ENCODE results near the gene SGMS1.

SGMS1 gene

GRCh38 chr10:50635286-50635685 lies 11.5 kb upstream of the SGMS1 start:
- peak; percentile 88 for DNase-seq

- no peak for DNase-seq
Measured at GRCh38 chr10:50634479-50634878, 10.7 kb upstream of the SGMS1 start.

GRCh38 chr10:50631052-50631451 lies 7.3 kb upstream of the SGMS1 start:
- DNase-seq, result no peak

GRCh38 chr10:50629495-50630122 lies 5.9 kb upstream of the SGMS1 start:
- DNase-seq, result no peak

- no peak for DNase-seq
Measured at GRCh38 chr10:50627896-50628295, 4.1 kb upstream of the SGMS1 start.

- DNase-seq, result no peak
Measured at GRCh38 chr10:50627443-50627842, 3.7 kb upstream of the SGMS1 start.

- peak; percentile 3 for DNase-seq
Measured at GRCh38 chr10:50625649-50626132, 1.9 kb upstream of the SGMS1 start.

GRCh38 chr10:50624866-50625501 lies 1.2 kb upstream of the SGMS1 start:
- DNase-seq, result peak; percentile 65

GRCh38 chr10:50624413-50624865 lies 683 bp upstream of the SGMS1 start:
- peak; percentile 95 for DNase-seq

GRCh38 chr10:50622706-50623662 lies 772 bp downstream of the SGMS1 start:
- DNase-seq, result peak; percentile 27

GRCh38 chr10:50621968-50622705 lies 1.6 kb downstream of the SGMS1 start:
- peak; percentile 95 for DNase-seq

GRCh38 chr10:50620899-50621298 lies 2.9 kb downstream of the SGMS1 start:
- no peak for DNase-seq

GRCh38 chr10:50619882-50620281 lies 3.9 kb downstream of the SGMS1 start:
- DNase-seq, result no peak

GRCh38 chr10:50619166-50619565 lies 4.6 kb downstream of the SGMS1 start:
- no peak for DNase-seq

GRCh38 chr10:50618624-50619023 lies 5.1 kb downstream of the SGMS1 start:
- no peak for DNase-seq

- no peak for DNase-seq
Measured at GRCh38 chr10:50615658-50616057, 8.1 kb downstream of the SGMS1 start.

GRCh38 chr10:50614444-50615137 lies 9.2 kb downstream of the SGMS1 start:
- DNase-seq, result no peak

GRCh38 chr10:50613726-50614443 lies 9.9 kb downstream of the SGMS1 start:
- no peak for DNase-seq

GRCh38 chr10:50613150-50613549 lies 10.6 kb downstream of the SGMS1 start:
- DNase-seq, result no peak

GRCh38 chr10:50610368-50610767 lies 13.4 kb downstream of the SGMS1 start:
- peak; percentile 19 for DNase-seq

GRCh38 chr10:50607356-50607925 lies 16.3 kb downstream of the SGMS1 start:
- no peak for DNase-seq
